Dermis lymphatic vessel endothelial cell (primary cell): Measurements from ENCODE around the gene RASGRP4. TPM values are rescaled to one million over a fixed set of nuclear protein-coding genes. Genes with fewer than 3 reads are reported as not detected.

Experiments used
- total RNA-seq: library from RNA; depleted of rRNA; stranded (reverse); fragments of >200 nt; gene quantifications from 2 replicates; pipeline ENCODE4 v1.2.1, GENCODE V29; 2014

The RASGRP4 gene, protein sequence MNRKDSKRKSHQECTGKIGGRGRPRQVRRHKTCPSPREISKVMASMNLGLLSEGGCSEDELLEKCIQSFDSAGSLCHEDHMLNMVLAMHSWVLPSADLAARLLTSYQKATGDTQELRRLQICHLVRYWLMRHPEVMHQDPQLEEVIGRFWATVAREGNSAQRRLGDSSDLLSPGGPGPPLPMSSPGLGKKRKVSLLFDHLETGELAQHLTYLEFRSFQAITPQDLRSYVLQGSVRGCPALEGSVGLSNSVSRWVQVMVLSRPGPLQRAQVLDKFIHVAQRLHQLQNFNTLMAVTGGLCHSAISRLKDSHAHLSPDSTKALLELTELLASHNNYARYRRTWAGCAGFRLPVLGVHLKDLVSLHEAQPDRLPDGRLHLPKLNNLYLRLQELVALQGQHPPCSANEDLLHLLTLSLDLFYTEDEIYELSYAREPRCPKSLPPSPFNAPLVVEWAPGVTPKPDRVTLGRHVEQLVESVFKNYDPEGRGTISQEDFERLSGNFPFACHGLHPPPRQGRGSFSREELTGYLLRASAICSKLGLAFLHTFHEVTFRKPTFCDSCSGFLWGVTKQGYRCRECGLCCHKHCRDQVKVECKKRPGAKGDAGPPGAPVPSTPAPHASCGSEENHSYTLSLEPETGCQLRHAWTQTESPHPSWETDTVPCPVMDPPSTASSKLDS
- total RNA-seq: not detected in 2 replicates

DNA sequence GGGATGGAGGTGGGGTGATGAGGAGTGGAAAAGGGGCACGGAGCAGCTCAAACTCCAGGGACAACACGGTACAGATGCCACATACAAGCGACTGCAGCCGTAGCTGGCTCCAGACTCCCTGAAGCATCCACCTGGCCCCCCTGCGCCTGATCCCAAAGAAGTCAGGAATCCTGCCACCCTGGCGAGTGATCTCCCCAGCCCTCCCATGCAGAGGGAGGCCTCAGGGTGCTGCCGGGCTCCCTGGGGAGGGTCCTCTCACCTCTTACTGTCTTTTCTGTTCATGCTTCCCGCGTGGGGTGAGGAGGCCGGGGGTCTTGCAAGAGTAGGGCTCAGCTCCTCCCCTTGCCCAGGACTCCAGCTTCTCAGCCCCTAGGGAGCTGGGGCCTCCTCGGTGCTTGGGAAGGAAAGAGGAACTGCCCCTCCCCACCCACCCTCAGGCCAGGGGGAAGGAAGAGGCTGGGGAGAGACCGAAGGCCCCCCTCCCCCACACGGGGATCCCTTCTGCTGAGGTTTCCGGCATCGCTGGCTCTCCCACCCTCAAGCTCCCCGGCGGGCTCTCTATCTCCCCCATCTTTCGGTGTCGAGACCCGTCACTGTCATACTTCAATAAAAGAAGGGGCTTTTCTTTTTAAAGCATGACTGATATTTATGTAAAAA lies at the start of gene RASGRP4:
TSS of gene RASGRP4 (minus strand) at position 410 of the 657 bp plus-strand sequence. CDS start at position 282, 128 bp downstream.

DNA sequence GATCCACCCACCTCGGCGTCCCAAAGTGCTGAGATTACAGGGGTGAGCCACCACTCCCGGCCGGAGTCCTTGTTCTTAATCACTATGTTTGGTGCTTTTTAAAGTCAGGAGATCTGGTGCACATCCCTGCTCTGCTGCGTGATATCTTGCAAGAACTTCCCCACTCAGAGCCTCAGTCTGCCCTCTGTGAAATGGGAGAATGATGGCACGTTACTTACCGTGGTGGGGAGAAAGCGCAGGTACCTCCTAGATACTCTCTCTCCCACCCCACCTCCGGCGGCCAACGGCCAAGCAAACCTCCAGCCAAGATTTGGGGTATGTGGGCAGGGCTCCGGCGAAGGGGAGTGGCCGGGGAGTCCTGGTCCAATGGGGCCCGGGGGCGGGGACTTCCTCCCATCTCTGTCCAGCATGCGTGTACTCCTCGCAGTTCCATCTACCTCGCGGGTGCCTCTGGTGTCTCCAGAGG lies 7.3 kb upstream of the RASGRP4 start, which contains the start of gene RYR1:
TSS of gene RYR1 (plus strand) at position 424 of the 466 bp plus-strand sequence. CDS start 139 bp downstream, outside the sequence.

DNA sequence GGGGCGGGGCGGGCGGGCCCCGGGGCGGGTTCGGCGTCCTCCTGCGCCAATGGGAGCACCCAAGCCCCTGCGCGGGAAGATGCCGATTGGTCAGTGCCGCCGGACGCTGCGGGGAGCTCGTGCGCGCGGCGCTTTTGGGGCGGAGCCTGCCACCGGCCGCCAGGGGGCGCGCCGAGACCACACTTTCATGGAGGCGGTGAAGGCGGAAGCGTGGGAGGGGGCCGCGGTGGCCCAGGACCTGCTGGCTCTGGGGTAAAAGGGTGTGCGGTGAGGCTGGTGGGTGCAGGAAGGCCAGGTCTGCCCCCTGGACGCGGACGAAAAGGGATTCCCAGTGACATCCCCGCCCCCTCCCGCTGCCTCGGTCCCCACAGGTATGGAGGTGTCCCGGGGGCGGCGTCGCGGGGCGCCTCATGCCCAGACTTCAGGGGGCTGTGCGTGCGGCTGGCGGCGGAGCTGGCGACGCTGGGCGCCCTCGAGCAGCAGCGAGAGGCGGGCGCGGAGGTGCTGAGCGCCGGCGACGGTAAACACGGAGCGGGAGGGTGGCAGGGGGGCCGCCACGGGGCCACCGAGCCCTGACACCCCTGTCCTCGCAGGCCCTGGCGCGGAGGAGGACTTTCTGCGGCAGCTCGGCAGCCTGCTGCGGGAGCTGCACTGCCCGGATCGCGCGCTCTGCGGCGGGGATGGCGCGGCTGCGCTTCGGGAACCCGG lies 22.9 kb downstream of the RASGRP4 start, which contains the start of gene FAM98C:
TSS of gene FAM98C (plus strand) at position 127 of the 708 bp plus-strand sequence. CDS start at position 188, 61 bp downstream.

DNA sequence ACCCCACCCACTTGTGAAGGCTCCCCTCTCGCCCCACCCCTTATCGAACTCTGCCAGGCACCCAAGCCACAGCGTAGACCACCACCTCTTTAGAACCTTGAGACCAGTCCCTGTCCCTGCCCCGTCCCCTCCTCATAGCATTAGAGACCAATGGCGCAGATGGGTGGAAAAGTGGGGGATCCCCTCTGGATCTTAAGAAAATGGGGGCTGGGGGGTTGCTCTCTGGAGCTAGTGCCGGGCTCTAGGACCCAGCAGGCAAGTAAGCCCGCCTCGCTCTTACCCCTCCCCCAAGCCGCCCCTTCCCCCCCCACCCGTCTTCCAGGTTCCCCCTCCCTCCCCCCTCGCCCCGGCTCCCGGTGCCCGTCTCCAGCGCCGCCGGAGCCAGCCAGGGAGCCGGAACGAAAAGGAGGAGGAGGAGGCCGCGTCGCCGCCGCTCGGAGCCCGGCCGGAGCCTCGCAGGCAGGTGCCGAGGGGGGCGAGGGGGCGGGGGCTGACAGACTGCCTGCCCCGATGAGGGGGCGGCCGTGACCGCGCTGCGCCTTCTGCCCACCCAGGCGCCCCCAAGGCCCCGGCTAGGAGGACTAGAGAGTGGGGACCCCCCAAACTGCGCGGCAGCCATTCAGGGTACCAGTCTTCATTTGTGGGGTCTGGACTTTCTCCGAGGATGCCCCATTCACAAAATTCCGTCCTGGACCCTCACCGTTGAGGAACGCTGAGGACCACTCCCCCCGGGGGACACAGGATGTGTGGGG lies 37.5 kb downstream of the RASGRP4 start, which contains the start of gene SPRED3:
TSS of gene SPRED3 (plus strand) at position 349 of the 752 bp plus-strand sequence. CDS start 1,606 bp downstream, outside the sequence.

DNA sequence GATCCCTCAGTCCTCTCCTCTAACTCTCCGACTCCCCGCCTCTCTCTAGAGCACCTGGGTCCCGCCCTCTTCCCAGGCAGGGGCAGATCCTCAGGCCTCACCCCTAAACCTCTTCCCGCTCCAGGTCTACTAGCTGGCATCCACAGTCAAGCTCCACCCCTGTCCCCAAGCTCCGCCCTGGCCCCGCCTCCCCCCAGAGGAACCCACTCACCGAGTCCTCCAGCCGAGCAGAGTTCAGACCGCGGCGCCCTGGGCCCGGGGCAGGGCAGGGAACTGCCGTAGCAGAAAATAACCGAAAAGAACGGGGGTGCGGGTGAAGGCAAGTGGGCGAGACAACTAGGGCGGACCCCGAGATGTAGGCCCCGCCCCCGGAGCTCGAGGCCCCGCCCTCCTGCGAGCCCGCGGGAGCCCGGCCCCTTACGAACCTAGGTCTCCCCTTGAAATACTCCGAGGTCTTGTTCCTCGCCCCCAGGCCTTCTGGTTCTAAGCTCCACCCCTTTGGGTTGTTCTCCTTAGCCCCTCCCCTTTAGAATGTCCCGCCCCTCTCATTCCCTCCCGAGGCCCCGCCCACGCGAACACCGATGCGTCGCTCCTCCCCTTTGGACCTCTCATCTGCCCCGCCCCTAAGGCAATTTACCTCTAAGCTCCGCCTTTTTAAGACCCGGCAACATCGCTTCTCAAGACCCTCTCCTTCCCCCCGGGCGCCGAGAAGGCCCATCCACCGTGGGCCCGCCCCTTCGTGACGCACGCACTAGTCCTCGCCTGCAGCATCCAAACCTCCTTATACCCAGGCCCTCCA lies 38.3 kb downstream of the RASGRP4 start, which contains the start of gene GGN:
TSS of gene GGN (minus strand) at position 485 of the 799 bp plus-strand sequence. CDS start 773 bp downstream, outside the sequence.

DNA sequence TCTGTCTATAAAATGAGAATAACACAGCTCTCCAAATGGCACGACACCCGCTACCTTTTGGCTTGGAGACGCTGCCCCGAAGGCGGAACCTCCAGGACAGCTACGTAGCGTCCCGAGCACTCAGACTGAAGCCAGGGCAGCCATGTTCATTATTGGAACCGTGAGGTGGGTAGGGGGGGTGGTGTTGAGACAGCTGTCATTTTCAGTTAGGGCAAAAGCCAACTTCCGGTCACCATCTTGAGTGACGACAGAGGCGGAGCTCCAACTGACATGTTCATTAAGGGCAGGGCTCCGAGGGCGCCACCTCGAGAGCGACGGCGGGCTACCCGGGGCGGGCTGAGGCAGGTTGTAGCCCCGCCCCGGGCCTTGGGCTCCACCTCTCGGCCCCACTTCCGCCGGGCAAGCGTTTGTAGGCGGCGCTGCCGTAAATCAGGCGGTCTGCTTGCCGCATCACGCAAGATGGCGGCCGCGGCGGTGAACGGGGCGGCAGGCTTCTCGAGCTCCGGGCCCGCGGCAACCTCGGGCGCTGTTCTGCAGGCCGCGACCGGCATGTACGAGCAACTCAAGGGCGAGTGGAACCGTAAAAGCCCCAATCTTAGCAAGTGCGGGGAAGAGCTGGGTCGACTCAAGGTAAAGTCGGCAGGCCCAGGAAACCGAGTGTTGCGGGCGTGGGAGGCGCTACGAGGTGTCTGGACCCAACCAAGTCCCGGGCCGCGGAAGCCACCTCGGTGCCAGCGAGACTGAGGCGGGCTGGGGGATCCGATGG lies 51.5 kb downstream of the RASGRP4 start, which contains the start of gene PSMD8:
TSS of gene PSMD8 (plus strand) at position 240 of the 766 bp plus-strand sequence. CDS start at position 271, 31 bp downstream.

Other genes with a start within 250 kb of the RASGRP4 start
- gene DPF1, start 202.0 kb downstream of the RASGRP4 start, total RNA-seq: under 0.01 and 0.09 TPM in 2 replicates
- 1.0 and 4.7 TPM in 2 replicates for gene PPP1R14A, start 169.8 kb downstream of the RASGRP4 start, total RNA-seq
- 14.5 and 52.2 TPM in 2 replicates for gene SPINT2, start 161.6 kb downstream of the RASGRP4 start, total RNA-seq
- gene C19orf33, start 122.0 kb downstream of the RASGRP4 start, total RNA-seq: 3.1 and 7.9 TPM in 2 replicates
- gene YIF1B, start 110.3 kb downstream of the RASGRP4 start, total RNA-seq: 36.3 and 47.9 TPM in 2 replicates
- gene KCNK6, start 106.4 kb downstream of the RASGRP4 start, total RNA-seq: 4.1 and 6.2 TPM in 2 replicates
- gene CATSPERG, start 90.4 kb downstream of the RASGRP4 start, total RNA-seq: 1.5 TPM in 2 replicates
- gene PSMD8, start 51.6 kb downstream of the RASGRP4 start, total RNA-seq: 197 and 198 TPM in 2 replicates
- 0.11 TPM in 1 of 2 replicates, not detected in the other for gene GGN, start 38.2 kb downstream of the RASGRP4 start, total RNA-seq
- 0.22 and 0.26 TPM in 2 replicates for gene SPRED3, start 37.5 kb downstream of the RASGRP4 start, total RNA-seq
- 4.8 and 6.9 TPM in 2 replicates for gene FAM98C, start 23.1 kb downstream of the RASGRP4 start, total RNA-seq
- under 0.01 and 0.11 TPM in 2 replicates for gene RYR1, start 7.5 kb upstream of the RASGRP4 start, total RNA-seq
- 0.65 TPM in 1 of 2 replicates, not detected in the other for gene MAP4K1, start 191.7 kb upstream of the RASGRP4 start, total RNA-seq
- 379 and 458 TPM in 2 replicates for gene EIF3K, start 193.0 kb upstream of the RASGRP4 start, total RNA-seq
- gene ACTN4, start 221.4 kb upstream of the RASGRP4 start, total RNA-seq: 128 and 135 TPM in 2 replicates